Kidney epithelial cell (primary cell): ENCODE data around the gene TAB2. TPM values are rescaled to one million over a fixed set of nuclear protein-coding genes. Genes with fewer than 3 reads are reported as not detected.

Source experiments
- DNase-seq: peaks from one replicate; pipeline ENCODE4 v3.0.0-alpha.2; 2010; ENCODE audit warnings: low read depth
- H3K27me3 ChIP-seq: 2 replicates; pipeline ENCODE4 v1.6.0; 2011; ENCODE audit warnings: low read length; ENCODE audit not compliant: control insufficient read depth, insufficient read depth
- H3K36me3 ChIP-seq: 2 replicates; pipeline ENCODE4 v1.5.1; 2011; ENCODE audit warnings: low read length; ENCODE audit not compliant: control insufficient read depth, insufficient read depth
- H3K4me3 ChIP-seq: 2 replicates; pipeline ENCODE4 v1.5.1; 2011; ENCODE audit warnings: low read depth, mild to moderate bottlenecking, control low read depth, low read length
- CTCF ChIP-seq: IDR thresholded peaks from 2 replicates; pipeline ENCODE4 v1.5.1; 2011; ENCODE audit warnings: mild to moderate bottlenecking, moderate library complexity, low read length, control low read depth, inconsistent platforms; ENCODE audit not compliant: insufficient read depth, poor library complexity, severe bottlenecking
- total RNA-seq: library from RNA; depleted of rRNA; stranded (reverse); fragments of >200 nt; gene quantifications from 2 replicates; pipeline ENCODE4 v1.2.3, GENCODE V29; 2015

TAB2 gene
- total RNA-seq, 1 donor from 2014 or later: 30.7 TPM

GRCh38 chr6:149359440-149359839 is 41.9 kb downstream of the TAB2 start:
- Histone ChIP-seq H3K36me3 (no peaks in the 10 kb centered on the region), H3K4me3 (no peak overlapping the region), H3K27me3 (no peaks in the 10 kb centered on the region)
- TF ChIP-seq CTCF: no peak
- no peak for DNase-seq

- Histone ChIP-seq H3K36me3 (no peaks in the 10 kb centered on the region), H3K4me3 (no peak overlapping the region), H3K27me3 (no peaks in the 10 kb centered on the region)
- TF ChIP-seq CTCF: no peak
- DNase-seq: no peak
Observed at GRCh38 chr6:149360536-149360935, 43.0 kb downstream of the TAB2 start.

DNA sequence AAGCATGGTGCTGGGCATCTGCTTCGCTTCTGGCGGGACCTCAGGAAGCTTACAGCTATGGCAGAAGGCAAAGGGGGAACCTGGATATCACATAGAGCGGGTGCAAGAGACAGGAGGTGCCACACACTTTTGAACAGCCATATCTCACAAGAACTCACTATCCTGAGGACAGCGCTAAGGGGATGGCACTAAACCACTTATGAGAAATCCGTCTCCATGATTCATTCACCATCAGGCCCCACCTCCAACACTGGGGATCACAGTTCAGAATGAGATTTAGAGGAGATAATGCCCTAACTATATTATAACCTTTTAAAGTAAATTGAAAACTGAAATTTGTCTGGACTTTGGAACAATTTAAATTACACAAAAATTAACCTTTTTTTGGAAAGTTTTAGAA is 44.8 kb downstream of the TAB2 start:
- H3K4me3 ChIP-seq: no peak overlapping the region
- H3K36me3 ChIP-seq: no peaks in the 10 kb centered on the region
- TF ChIP-seq CTCF: no peak
- DNase-seq: no peak
- H3K27me3 ChIP-seq: no peaks in the 10 kb centered on the region

GRCh38 chr6:149363154-149363553 is 45.6 kb downstream of the TAB2 start:
- no peak for TF ChIP-seq CTCF
- H3K36me3 ChIP-seq: no peaks in the 10 kb centered on the region
- no peak overlapping the region for H3K4me3 ChIP-seq
- no peaks in the 10 kb centered on the region for H3K27me3 ChIP-seq
- DNase-seq: no peak

DNA sequence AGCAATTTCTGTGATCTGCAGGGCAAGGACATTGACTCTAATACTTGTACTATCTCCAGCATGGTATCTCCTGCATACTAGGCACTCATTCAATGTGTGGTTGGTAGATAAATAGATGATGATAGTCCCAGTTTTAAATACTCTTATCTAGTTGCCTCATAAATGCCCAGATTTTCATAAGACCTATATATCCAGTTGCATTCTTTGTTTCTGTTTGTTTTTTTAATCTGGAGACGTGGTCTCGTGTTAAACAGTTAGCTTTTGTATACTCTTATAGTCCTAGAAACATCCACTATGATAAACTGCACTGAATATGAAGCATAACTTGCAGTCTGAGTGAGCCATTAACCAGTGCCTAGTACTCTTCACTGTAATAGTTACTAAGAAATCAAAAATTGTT is 47.0 kb downstream of the TAB2 start:
- DNase-seq: no peak
- no peaks in the 10 kb centered on the region for H3K27me3 ChIP-seq
- no peak for TF ChIP-seq CTCF
- no peak overlapping the region for H3K4me3 ChIP-seq
- H3K36me3 ChIP-seq: no peaks in the 10 kb centered on the region

- TF ChIP-seq CTCF: no peak
- no peak for DNase-seq
- Histone ChIP-seq H3K4me3 (no peak overlapping the region), H3K36me3 (no peaks in the 10 kb centered on the region), H3K27me3 (no peaks in the 10 kb centered on the region)
Observed at GRCh38 chr6:149365197-149365596, 47.7 kb downstream of the TAB2 start.
